Measurements from ENCODE around the gene KANSL2.

DNA sequence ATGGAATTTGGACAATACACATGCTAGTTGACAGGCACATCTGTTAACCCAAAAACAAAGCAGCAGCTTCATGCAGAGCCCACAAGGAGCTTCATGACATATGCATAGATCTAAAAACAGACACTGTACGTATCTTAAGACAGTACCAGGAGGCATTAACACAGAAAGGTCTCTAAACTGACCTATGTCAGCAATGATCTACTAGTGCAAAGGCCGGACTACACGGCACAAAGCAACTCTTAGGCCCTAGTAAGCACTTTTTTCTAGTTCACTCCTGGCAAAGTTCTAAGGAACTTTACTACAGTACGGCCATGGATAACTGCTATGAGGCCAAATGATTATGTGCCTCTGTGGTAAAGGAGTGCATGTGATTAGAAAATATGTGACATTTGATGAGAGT, 8.4 kb upstream of the KANSL2 start:
- TF ChIP-seq, protein P1, sequence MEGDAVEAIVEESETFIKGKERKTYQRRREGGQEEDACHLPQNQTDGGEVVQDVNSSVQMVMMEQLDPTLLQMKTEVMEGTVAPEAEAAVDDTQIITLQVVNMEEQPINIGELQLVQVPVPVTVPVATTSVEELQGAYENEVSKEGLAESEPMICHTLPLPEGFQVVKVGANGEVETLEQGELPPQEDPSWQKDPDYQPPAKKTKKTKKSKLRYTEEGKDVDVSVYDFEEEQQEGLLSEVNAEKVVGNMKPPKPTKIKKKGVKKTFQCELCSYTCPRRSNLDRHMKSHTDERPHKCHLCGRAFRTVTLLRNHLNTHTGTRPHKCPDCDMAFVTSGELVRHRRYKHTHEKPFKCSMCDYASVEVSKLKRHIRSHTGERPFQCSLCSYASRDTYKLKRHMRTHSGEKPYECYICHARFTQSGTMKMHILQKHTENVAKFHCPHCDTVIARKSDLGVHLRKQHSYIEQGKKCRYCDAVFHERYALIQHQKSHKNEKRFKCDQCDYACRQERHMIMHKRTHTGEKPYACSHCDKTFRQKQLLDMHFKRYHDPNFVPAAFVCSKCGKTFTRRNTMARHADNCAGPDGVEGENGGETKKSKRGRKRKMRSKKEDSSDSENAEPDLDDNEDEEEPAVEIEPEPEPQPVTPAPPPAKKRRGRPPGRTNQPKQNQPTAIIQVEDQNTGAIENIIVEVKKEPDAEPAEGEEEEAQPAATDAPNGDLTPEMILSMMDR (IDR thresholded peaks at IDR 0.05; ENCODE audit: low read length) = no peak
- TF ChIP-seq EZH2 (IDR thresholded peaks at IDR 0.05; ENCODE audit: borderline replicate concordance, low read length) = no peak
